Gastroesophageal sphincter (tissue), 4 donors: ENCODE results near the gene PPARG. TPM values are rescaled to one million over a fixed set of nuclear protein-coding genes. Genes with fewer than 3 reads are reported as not detected.

Source experiments
- ATAC-seq: fragments of 150-250 bp; one replicate; pipeline ENCODE4 v1.9.1; 2016; ENCODE audit warnings: mild to moderate bottlenecking, moderate library complexity
- H3K27ac ChIP-seq, 4 donors: fragments of 200-600 bp; sonication (generic) in 3 of 4; 1 replicate in 3 of 4; 2 replicates in 1 of 4; pipeline ENCODE4 v1.5.1; 2016 to 2019
- H3K27me3 ChIP-seq: fragments of 200-600 bp; sonication (generic); one replicate; pipeline ENCODE4 v1.5.1; 2019
- H3K36me3 ChIP-seq, 2 donors: fragments of 200-600 bp; sonication (generic); one replicate each; pipeline ENCODE4 v1.5.1; 2019; ENCODE audit warnings: control low read depth in 1 of 2
- H3K4me1 ChIP-seq, 3 donors: fragments of 200-600 bp; sonication (generic); 1 replicate in 2 of 3; 2 replicates in 1 of 3; pipeline ENCODE4 v1.5.1; 2016 to 2019; ENCODE audit warnings: control low read depth in 2 of 3
- H3K4me3 ChIP-seq, 2 donors: fragments of 200-600 bp; sonication (generic); one replicate each; pipeline ENCODE4 v1.5.1; 2019; ENCODE audit warnings: mild to moderate bottlenecking in 1 of 2, moderate library complexity in 1 of 2
- H3K9me3 ChIP-seq, 3 donors: fragments of 200-600 bp; sonication (generic); one replicate each; pipeline ENCODE4 v1.5.1; 2017 to 2019; ENCODE audit warnings: control low read depth in 2 of 3
- CTCF ChIP-seq, 4 experiments: fragments of 200-600 bp in 2 of 4; fragments of 450-650 bp in 2 of 4; sonication (generic) in 1 of 4; IDR thresholded peaks; one replicate each; pipeline ENCODE4 v1.5.1; 2017 to 2019; ENCODE audit warnings: antibody characterized with exemption in 4 of 4, mild to moderate bottlenecking in 2 of 4, moderate library complexity in 2 of 4
- EP300 ChIP-seq: sonication (generic); formaldehyde crosslinking; IDR thresholded peaks from one replicate; pipeline ENCODE4 v1.6.1; 2017; ENCODE audit warnings: antibody characterized with exemption, mild to moderate bottlenecking
- POLR2A ChIP-seq, 2 donors: fragments of 450-650 bp; IDR thresholded peaks; one replicate each; pipeline ENCODE4 v1.6.1; 2017; ENCODE audit warnings: antibody characterized with exemption in 2 of 2, mild to moderate bottlenecking in 2 of 2, moderate library complexity in 1 of 2
- POLR2AphosphoS5 ChIP-seq: sonication (generic); formaldehyde crosslinking; IDR thresholded peaks from one replicate; pipeline ENCODE4 v1.6.1; 2017; ENCODE audit warnings: antibody characterized with exemption
- WGBS, 2 donors: methylation state at CpG; one replicate each; pipeline ENCODE4 v1.1.5; 2018; ENCODE audit warnings: low coverage in 1 of 2; 5-methylcytosine and 5-hydroxymethylcytosine counted together
- total RNA-seq, 4 donors: library from RNA; depleted of rRNA; stranded (reverse); fragments of >200 nt; gene quantifications; one replicate each; pipeline ENCODE4 v1.1.0, GENCODE V29; 2016

The PPARG gene
- total RNA-seq, 4 donors from 2014 or later = 3.9 to 14.9 (median 9.3) TPM

- Histone ChIP-seq H3K9me3 (no peaks in the 10 kb centered on the region), H3K36me3 (no peaks in the 10 kb centered on the region), H3K4me1 (peaks cover 0 to 19% (median 0%) of the 10 kb centered on the region in 3 donors), H3K4me3 (no peak overlapping the region), H3K27ac (no peak overlapping the region), H3K27me3 (peaks cover 46% of the 10 kb centered on the region)
- TF ChIP-seq CTCF (IDR thresholded peaks at IDR 0.05) = no peak
- TF ChIP-seq EP300 = no peak
- no peak for TF ChIP-seq POLR2AphosphoS5
- no peak for TF ChIP-seq POLR2A (IDR thresholded peaks at IDR 0.05)
- peak; percentile 29 for ATAC-seq
- WGBS, 2 donors = 72 to 100% methylated on average over 1 to 3 of the region's 21 CpGs
Measured at GRCh38 chr3:12440927-12441714, 152.3 kb downstream of the PPARG start.

GRCh38 chr3:12442654-12443501 is 154.0 kb downstream of the PPARG start:
- Histone ChIP-seq H3K4me1 (peaks cover 0 to 10% (median 0%) of the 10 kb centered on the region in 3 donors), H3K36me3 (no peaks in the 10 kb centered on the region), H3K9me3 (no peaks in the 10 kb centered on the region), H3K4me3 (no peak overlapping the region), H3K27ac (no peak overlapping the region), H3K27me3 (peaks cover 48% of the 10 kb centered on the region)
- no peak for TF ChIP-seq POLR2AphosphoS5
- TF ChIP-seq POLR2A (IDR thresholded peaks at IDR 0.05) = no peak
- TF ChIP-seq CTCF (IDR thresholded peaks at IDR 0.05) = no peak
- TF ChIP-seq EP300 = no peak
- 71 to 73% methylated on average over 18 to 20 of the region's 20 CpGs for WGBS, 2 donors
- no peak for ATAC-seq

GRCh38 chr3:12443781-12444522 is 155.1 kb downstream of the PPARG start:
- Histone ChIP-seq H3K27me3 (peaks cover 49% of the 10 kb centered on the region), H3K4me1 (peaks cover 0 to 10% (median 0%) of the 10 kb centered on the region in 3 donors), H3K27ac (no peak overlapping the region), H3K9me3 (no peaks in the 10 kb centered on the region), H3K4me3 (no peak overlapping the region), H3K36me3 (no peaks in the 10 kb centered on the region)
- ATAC-seq = no peak
- TF ChIP-seq EP300 = no peak
- TF ChIP-seq CTCF (IDR thresholded peaks at IDR 0.05) = no peak
- no peak for TF ChIP-seq POLR2AphosphoS5
- no peak for TF ChIP-seq POLR2A (IDR thresholded peaks at IDR 0.05)
- 84 to 93% methylated on average over 7 to 10 of the region's 10 CpGs for WGBS, 2 donors

- Histone ChIP-seq H3K4me3 (no peak overlapping the region), H3K27ac (no peak overlapping the region), H3K9me3 (no peaks in the 10 kb centered on the region), H3K36me3 (no peaks in the 10 kb centered on the region), H3K4me1 (peaks cover 0 to 10% (median 0%) of the 10 kb centered on the region in 3 donors), H3K27me3 (peaks cover 49% of the 10 kb centered on the region)
- ATAC-seq = no peak
- TF ChIP-seq POLR2AphosphoS5 = no peak
- WGBS, 2 donors = 49 to 74% methylated on average over 8 to 14 of the region's 24 CpGs
Measured at GRCh38 chr3:12444582-12445471, 156.0 kb downstream of the PPARG start.
